Measurements from ENCODE around the gene ESR2.
A peak's percentile ranks its signal among the peaks of the same experiment; 100 is the strongest.

GRCh38 chr14:64159588-64159987, 134.6 kb downstream of the ESR2 start:
- TF ChIP-seq MAX (IDR thresholded peaks at IDR 0.05) (no peak), CTCF (IDR thresholded peaks at IDR 0.05; ENCODE audit: low read depth, low read length, missing input control) (no peak), FOXA2 (IDR thresholded peaks at IDR 0.05) (no peak), ZBTB33 (IDR thresholded peaks at IDR 0.05) (no peak), TAF1 (conservative IDR thresholded peaks at IDR 0.05) (no peak), EGR1 (IDR thresholded peaks at IDR 0.05; ENCODE audit: low read depth in 2 of 2) (no peak), JUND (IDR thresholded peaks at IDR 0.05) (no peak), RAD21 (IDR thresholded peaks at IDR 0.05) (peak in 1 of 2 donors; percentile 21), NR2F2 (IDR thresholded peaks at IDR 0.05) (no peak), REST (IDR thresholded peaks at IDR 0.05) (no peak), ATF3 (IDR thresholded peaks at IDR 0.05) (no peak)

Measured in liver (tissue), 3 donors.